ENCODE measurements around the gene XYLT1.

The XYLT1 gene

GRCh38 chr16:17457997-17458396 lies 12.8 kb downstream of the XYLT1 start:
- Mint-ChIP-seq H3K4me3 (no peak overlapping the region), H3K27me3 (no peaks in the 10 kb centered on the region), H3K9me3 (no peaks in the 10 kb centered on the region), H3K27ac (no peak overlapping the region), H3K36me3 (ENCODE audit: low read depth) (peaks cover 3% of the 10 kb centered on the region), H3K4me1 (peaks cover 29% of the 10 kb centered on the region)
- no peak for ATAC-seq
- no peak for DNase-seq

- DNase-seq (no peak), ATAC-seq (no peak)
- Mint-ChIP-seq H3K27ac (no peak overlapping the region), H3K9me3 (no peaks in the 10 kb centered on the region), H3K4me1 (peaks cover 28% of the 10 kb centered on the region), H3K36me3 (ENCODE audit: low read depth) (peaks cover 3% of the 10 kb centered on the region), H3K27me3 (no peaks in the 10 kb centered on the region), H3K4me3 (no peak overlapping the region)
These were observed 13.2 kb downstream of the XYLT1 start for GRCh38 chr16:17457513-17457912.

GRCh38 chr16:17454162-17454730 lies 16.5 kb downstream of the XYLT1 start:
- no peak for DNase-seq

GRCh38 chr16:17453364-17454038 lies 17.3 kb downstream of the XYLT1 start:
- Mint-ChIP-seq H3K27me3 (no peaks in the 10 kb centered on the region), H3K4me3 (no peak overlapping the region), H3K9me3 (no peaks in the 10 kb centered on the region), H3K27ac (no peak overlapping the region), H3K36me3 (ENCODE audit: low read depth) (no peaks in the 10 kb centered on the region), H3K4me1 (peaks cover 41% of the 10 kb centered on the region)
- ATAC-seq (no peak), DNase-seq (no peak)

More at GRCh38 chr16:17454162-17454730, 16.5 kb downstream of the XYLT1 start:
- Mint-ChIP-seq H3K9me3 (no peaks in the 10 kb centered on the region), H3K4me3 (no peak overlapping the region), H3K27ac (no peak overlapping the region), H3K4me1 (peaks cover 35% of the 10 kb centered on the region), H3K27me3 (no peaks in the 10 kb centered on the region), H3K36me3 (ENCODE audit: low read depth) (no peaks in the 10 kb centered on the region)
- ATAC-seq: no peak

- Mint-ChIP-seq H3K9me3 (no peaks in the 10 kb centered on the region), H3K36me3 (ENCODE audit: low read depth) (no peaks in the 10 kb centered on the region), H3K4me3 (no peak overlapping the region), H3K27ac (no peak overlapping the region), H3K27me3 (no peaks in the 10 kb centered on the region), H3K4me1 (peaks cover 45% of the 10 kb centered on the region)
- DNase-seq (no peak), ATAC-seq (no peak)
These were observed 17.8 kb downstream of the XYLT1 start for GRCh38 chr16:17452922-17453321.

GRCh38 chr16:17451843-17452242 lies 18.9 kb downstream of the XYLT1 start:
- no peak for ATAC-seq
- no peak overlapping the region for H3K4me3 Mint-ChIP-seq
- no peaks in the 10 kb centered on the region for H3K36me3 Mint-ChIP-seq (ENCODE audit: low read depth)
- H3K9me3 Mint-ChIP-seq: no peaks in the 10 kb centered on the region
- no peak overlapping the region for H3K27ac Mint-ChIP-seq
- no peak for DNase-seq
- H3K27me3 Mint-ChIP-seq: no peaks in the 10 kb centered on the region
- peaks cover 51% of the 10 kb centered on the region for H3K4me1 Mint-ChIP-seq

- Mint-ChIP-seq H3K36me3 (ENCODE audit: low read depth) (no peaks in the 10 kb centered on the region), H3K9me3 (no peaks in the 10 kb centered on the region), H3K4me1 (peaks cover 51% of the 10 kb centered on the region), H3K4me3 (no peak overlapping the region), H3K27ac (peak overlapping the region; percentile 2), H3K27me3 (no peaks in the 10 kb centered on the region)
- ATAC-seq (no peak), DNase-seq (no peak)
These were observed 20.5 kb downstream of the XYLT1 start for GRCh38 chr16:17450291-17450690.

- peak; percentile 66 for ATAC-seq
- peaks cover 51% of the 10 kb centered on the region for H3K4me1 Mint-ChIP-seq
- peak overlapping the region; percentile 29 for H3K4me3 Mint-ChIP-seq
These were observed 21.8 kb downstream of the XYLT1 start for GRCh38 chr16:17448640-17449638.

GRCh38 chr16:17447101-17447569 lies 23.6 kb downstream of the XYLT1 start:
- no peak for ATAC-seq
- no peak overlapping the region for H3K27ac Mint-ChIP-seq
- DNase-seq: no peak
- no peaks in the 10 kb centered on the region for H3K9me3 Mint-ChIP-seq
- H3K27me3 Mint-ChIP-seq: no peaks in the 10 kb centered on the region
- H3K36me3 Mint-ChIP-seq (ENCODE audit: low read depth): no peaks in the 10 kb centered on the region
- no peak overlapping the region for H3K4me3 Mint-ChIP-seq
- H3K4me1 Mint-ChIP-seq: peaks cover 44% of the 10 kb centered on the region

More at GRCh38 chr16:17448640-17449638, 21.8 kb downstream of the XYLT1 start:
- Mint-ChIP-seq H3K27me3 (no peaks in the 10 kb centered on the region), H3K36me3 (ENCODE audit: low read depth) (no peaks in the 10 kb centered on the region), H3K27ac (peak overlapping the region; percentile 86), H3K9me3 (no peaks in the 10 kb centered on the region)
- peak; percentile 42 for DNase-seq

GRCh38 chr16:17446661-17447060 lies 24.1 kb downstream of the XYLT1 start:
- H3K4me3 Mint-ChIP-seq: no peak overlapping the region
- no peaks in the 10 kb centered on the region for H3K36me3 Mint-ChIP-seq (ENCODE audit: low read depth)
- peaks cover 39% of the 10 kb centered on the region for H3K4me1 Mint-ChIP-seq
- no peak overlapping the region for H3K27ac Mint-ChIP-seq
- no peak for DNase-seq
- H3K9me3 Mint-ChIP-seq: no peaks in the 10 kb centered on the region
- H3K27me3 Mint-ChIP-seq: no peaks in the 10 kb centered on the region
- no peak for ATAC-seq

GRCh38 chr16:17445421-17445820 lies 25.3 kb downstream of the XYLT1 start:
- ATAC-seq: no peak
- DNase-seq: no peak
- Mint-ChIP-seq H3K9me3 (no peaks in the 10 kb centered on the region), H3K36me3 (ENCODE audit: low read depth) (no peaks in the 10 kb centered on the region), H3K27me3 (no peaks in the 10 kb centered on the region), H3K4me3 (no peak overlapping the region), H3K27ac (no peak overlapping the region), H3K4me1 (peaks cover 32% of the 10 kb centered on the region)

- no peak overlapping the region for H3K27ac Mint-ChIP-seq
- no peaks in the 10 kb centered on the region for H3K27me3 Mint-ChIP-seq
- DNase-seq (no peak), ATAC-seq (no peak)
- H3K4me1 Mint-ChIP-seq: peaks cover 32% of the 10 kb centered on the region
- no peak overlapping the region for H3K4me3 Mint-ChIP-seq
- H3K36me3 Mint-ChIP-seq (ENCODE audit: low read depth): no peaks in the 10 kb centered on the region
- no peaks in the 10 kb centered on the region for H3K9me3 Mint-ChIP-seq
These were observed 26.1 kb downstream of the XYLT1 start for GRCh38 chr16:17444658-17445057.

GRCh38 chr16:17440131-17440530 lies 30.6 kb downstream of the XYLT1 start:
- Mint-ChIP-seq H3K27ac (no peak overlapping the region), H3K36me3 (ENCODE audit: low read depth) (no peaks in the 10 kb centered on the region), H3K4me1 (peaks cover 34% of the 10 kb centered on the region), H3K27me3 (no peaks in the 10 kb centered on the region), H3K4me3 (no peak overlapping the region), H3K9me3 (no peaks in the 10 kb centered on the region)
- peak; percentile 28 for ATAC-seq
- DNase-seq: no peak

- DNase-seq (no peak), ATAC-seq (no peak)
- Mint-ChIP-seq H3K36me3 (ENCODE audit: low read depth) (no peaks in the 10 kb centered on the region), H3K27me3 (no peaks in the 10 kb centered on the region), H3K4me3 (no peak overlapping the region), H3K9me3 (no peaks in the 10 kb centered on the region), H3K4me1 (peaks cover 36% of the 10 kb centered on the region), H3K27ac (no peak overlapping the region)
These were observed 31.2 kb downstream of the XYLT1 start for GRCh38 chr16:17439580-17439979.

Data from activated naive CD8-positive, alpha-beta T cell treated with anti-CD3 and anti-CD28 coated beads, Interleukin-2, amount 50 U/mL, for 24 hours (primary cell).